ENCODE data around the gene HUWE1. TPM values are rescaled to one million over a fixed set of nuclear protein-coding genes. Genes with fewer than 3 reads are reported as not detected.

The HUWE1 gene
- total and polyA plus RNA-seq, 2 experiments from 2014 or later: 61.2 to 225 TPM

- H3K27me3 Mint-ChIP-seq (ENCODE audit: insufficient read depth, low read depth, poor library complexity): no peaks in the 10 kb centered on the region
- no peak for TF ChIP-seq ZNF114 (CRISPR knock-in tag; IDR thresholded peaks at IDR 0.05)
- no peak for TF ChIP-seq JUNB (IDR thresholded peaks at IDR 0.05; ENCODE audit: unreplicated experiment)
- TF ChIP-seq ZNF331 (CRISPR knock-in tag; IDR thresholded peaks at IDR 0.05; ENCODE audit: low read depth): no peak
- no peak for TF ChIP-seq STAT1 (IDR thresholded peaks at IDR 0.05; ENCODE audit: unreplicated experiment)
- TF ChIP-seq NANOG (IDR thresholded peaks at IDR 0.05; ENCODE audit: borderline replicate concordance): no peak
- no peak for TF ChIP-seq CREB1 (CRISPR knock-in tag; IDR thresholded peaks at IDR 0.05; ENCODE audit: low read depth)
- TF ChIP-seq ZNF462 (CRISPR knock-in tag; IDR thresholded peaks at IDR 0.05): no peak
- TF ChIP-seq EZH2 (IDR thresholded peaks at IDR 0.05; ENCODE audit: low read depth, unreplicated experiment): no peak
- TF ChIP-seq EZH2phosphoT487 (IDR thresholded peaks at IDR 0.05; ENCODE audit: unreplicated experiment): no peak
- no peak for TF ChIP-seq REST (IDR thresholded peaks at IDR 0.05; ENCODE audit: unreplicated experiment)
- TF ChIP-seq ETS1 (IDR thresholded peaks at IDR 0.05): no peak
- TF ChIP-seq CTCF (conservative IDR thresholded peaks at IDR 0.05; ENCODE audit: low read depth in 2 of 2): no peak
- TF ChIP-seq POLR2AphosphoS5 (IDR thresholded peaks at IDR 0.05; ENCODE audit: low read depth): no peak
- H3K27ac Mint-ChIP-seq: no peak overlapping the region
- Histone ChIP-seq H3K27ac (ENCODE audit: low read depth) (no peak overlapping the region), H3K4me3 (no peak overlapping the region), H3K27me3 (ENCODE audit: insufficient read depth) (no peaks in the 10 kb centered on the region), H2AFZ (no peak overlapping the region), H4K20me1 (replicated peaks; ENCODE audit: insufficient read depth) (no peaks in the 10 kb centered on the region; the same call in 1 of the 2 replicates), H3K4me2 (no peak overlapping the region), H3K9me2 (ENCODE audit: insufficient read depth) (no peaks in the 10 kb centered on the region), H3K79me2 (replicated peaks; ENCODE audit: insufficient read depth) (peaks cover 57% of the 10 kb centered on the region), H3K36me3 (ENCODE audit: insufficient read depth) (peaks cover 22% of the 10 kb centered on the region; the same call in 1 of the 2 replicates), H3K4me1 (ENCODE audit: insufficient read depth) (no peaks in the 10 kb centered on the region), H3F3A (replicated peaks; ENCODE audit: low read depth) (no peaks in the 10 kb centered on the region)
- H3K36me3 Mint-ChIP-seq (ENCODE audit: low read depth): peaks cover 56% of the 10 kb centered on the region; the same call in 2 of the 3 replicates
- no peak for DNase-seq (ENCODE audit: low spot score)
- no peak overlapping the region for H3K4me3 Mint-ChIP-seq
- H3K9me3 Mint-ChIP-seq: no peaks in the 10 kb centered on the region
- no peaks in the 10 kb centered on the region for H3K4me1 Mint-ChIP-seq
- ATAC-seq: no peak
Observed at GRCh38 chrX:53637479-53637878, 49.0 kb downstream of the HUWE1 start.

Measured in GM23338 (cell line).